ENCODE data around the gene MT2A. TPM values are rescaled to one million over a fixed set of nuclear protein-coding genes. Genes with fewer than 3 reads are reported as not detected.

The MT2A gene
- total RNA-seq, 2 donors from 2014 or later = 20.0 to 211 TPM

- Histone ChIP-seq H3K36me3 (replicated peaks in 1 of 2; ENCODE audit: insufficient read depth in 1 of 2, low read depth in 2 of 2) (no peaks in the 10 kb centered on the region), H3K4me3 (no peak overlapping the region), H3K9me3 (no peaks in the 10 kb centered on the region), H3K27ac (no peak overlapping the region), H3K27me3 (no peaks in the 10 kb centered on the region), H3K4me1 (peaks cover 15% of the 10 kb centered on the region)
- TF ChIP-seq CTCF (IDR thresholded peaks at IDR 0.05) = peak; percentile 27 to 71 (median 54)
- no peak for TF ChIP-seq POLR2A (IDR thresholded peaks at IDR 0.05)
- DNase-seq = peak; percentile 46 to 66 (median 60)
- WGBS, 2 donors = 26 to 68% methylated on average over 4 of the region's 4 CpGs
- no peak for ATAC-seq
- intact Hi-C loops (cut with DNase I) = loop anchor here (10.0 kb wide), 1 partner anchor 91 kb away; no protein-coding TSS in a partner anchor
These were observed 4.8 kb upstream of the MT2A start for GRCh38 chr16:56603589-56603988.

DNA sequence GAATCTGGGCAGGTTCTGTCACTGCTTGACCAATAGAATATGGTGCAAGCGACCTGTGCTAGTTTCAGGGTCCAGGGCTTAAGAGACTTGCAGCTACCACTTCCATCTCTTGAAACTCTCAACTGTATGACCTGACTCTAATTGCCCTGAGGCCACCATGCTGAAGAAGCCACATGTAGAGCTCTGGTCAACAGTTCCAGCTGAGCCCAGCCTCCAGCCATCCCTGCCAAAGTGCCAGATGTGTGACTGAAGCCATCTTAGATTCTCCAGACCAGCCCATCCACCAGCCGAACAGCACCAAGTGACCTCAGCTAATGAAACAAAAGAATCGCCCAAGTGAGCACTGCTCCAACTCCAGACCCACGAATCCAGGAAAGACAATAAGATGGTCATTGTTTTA is 3.4 kb upstream of the MT2A start:
- WGBS, 2 donors = 82 to 88% methylated on average over 4 of the region's 4 CpGs

DNA sequence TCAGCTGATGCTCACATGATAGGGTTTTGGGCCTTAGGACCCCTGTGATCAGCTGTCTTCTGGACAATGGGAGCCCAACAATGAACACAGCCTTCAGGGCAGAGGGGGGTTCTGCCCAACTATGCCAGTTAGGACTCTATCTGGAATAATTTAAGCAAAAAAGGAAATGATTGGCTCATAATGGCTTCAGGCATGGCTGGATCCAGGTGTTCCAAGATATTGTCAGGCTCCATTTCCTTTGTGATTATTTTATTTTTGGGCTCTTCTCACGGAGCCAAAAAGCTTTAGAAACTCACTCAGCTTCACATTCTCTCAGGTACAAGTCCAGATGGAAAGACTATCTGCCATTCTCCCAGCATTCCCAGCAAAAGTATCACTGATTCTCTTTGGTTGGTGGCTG is 2.9 kb upstream of the MT2A start:
- Histone ChIP-seq H3K27me3 (no peaks in the 10 kb centered on the region), H3K4me3 (no peak overlapping the region), H3K36me3 (replicated peaks in 1 of 2; ENCODE audit: insufficient read depth in 1 of 2, low read depth in 2 of 2) (no peaks in the 10 kb centered on the region), H3K4me1 (peaks cover 33% of the 10 kb centered on the region), H3K27ac (peak overlapping the region in 2 of 4 donors; percentile 92 to 93), H3K9me3 (no peaks in the 10 kb centered on the region)
- WGBS, 2 donors = 84 to 90% methylated on average over 1 of the region's 1 CpG
- TF ChIP-seq CTCF (IDR thresholded peaks at IDR 0.05) (no peak), POLR2A (IDR thresholded peaks at IDR 0.05) (no peak)
- DNase-seq = no peak
- ATAC-seq = no peak
- intact Hi-C loops (cut with DNase I) = loop anchor here (10.0 kb wide), 1 partner anchor 89 kb away; no protein-coding TSS in a partner anchor

More for the DNA sequence above, 3.4 kb upstream of the MT2A start:
- intact Hi-C loops (cut with DNase I) = loop anchor here (10.0 kb wide), 1 partner anchor 90 kb away; no protein-coding TSS in a partner anchor
- no peak overlapping the region for H3K27ac ChIP-seq
- H3K4me1 ChIP-seq = peaks cover 28% of the 10 kb centered on the region
- ATAC-seq = no peak
- no peaks in the 10 kb centered on the region for H3K36me3 ChIP-seq (replicated peaks in 1 of 2; ENCODE audit: insufficient read depth in 1 of 2, low read depth in 2 of 2)
- no peaks in the 10 kb centered on the region for H3K27me3 ChIP-seq
- no peaks in the 10 kb centered on the region for H3K9me3 ChIP-seq
- no peak overlapping the region for H3K4me3 ChIP-seq
- DNase-seq = no peak
- TF ChIP-seq CTCF (IDR thresholded peaks at IDR 0.05) (no peak), POLR2A (IDR thresholded peaks at IDR 0.05) (no peak)

- Histone ChIP-seq H3K4me1 (peaks cover 39% of the 10 kb centered on the region), H3K36me3 (replicated peaks in 1 of 2; ENCODE audit: insufficient read depth in 1 of 2, low read depth in 2 of 2) (no peaks in the 10 kb centered on the region), H3K27me3 (no peaks in the 10 kb centered on the region), H3K9me3 (no peaks in the 10 kb centered on the region), H3K27ac (peak overlapping the region; percentile 91 to 97 (median 92)), H3K4me3 (no peak overlapping the region)
- WGBS, 2 donors = 76 to 79% methylated on average over 3 of the region's 3 CpGs
- intact Hi-C loops (cut with DNase I) = loop anchor here (10.0 kb wide), 1 partner anchor 89 kb away; no protein-coding TSS in a partner anchor
- TF ChIP-seq CTCF (IDR thresholded peaks at IDR 0.05) (no peak), POLR2A (IDR thresholded peaks at IDR 0.05) (no peak)
- peak in 2 of 4 donors; percentile 16 to 38 for DNase-seq
- no peak for ATAC-seq
These were observed 2.3 kb upstream of the MT2A start for GRCh38 chr16:56606071-56606475.
